CD4-positive, alpha-beta T cell treated with Interleukin-21 for 1 hour (primary cell): Measurements from ENCODE around the gene TSNAX.

ENCODE experiments used
- DNase-seq: peaks from one replicate; pipeline ENCODE4 v3.0.0-alpha.2; 2020

Gene TSNAX

GRCh38 chr1:231519166-231519565 lies 9.3 kb upstream of the TSNAX start:
- no peak for DNase-seq

- no peak for DNase-seq
Measured at GRCh38 chr1:231522038-231522437, 6.4 kb upstream of the TSNAX start.

GRCh38 chr1:231522931-231523642 lies 5.4 kb upstream of the TSNAX start:
- no peak for DNase-seq

- no peak for DNase-seq
Measured at GRCh38 chr1:231523816-231524215, 4.7 kb upstream of the TSNAX start.

GRCh38 chr1:231526536-231526935 lies 1.9 kb upstream of the TSNAX start:
- no peak for DNase-seq

GRCh38 chr1:231527586-231528171 lies 790 bp upstream of the TSNAX start:
- no peak for DNase-seq

GRCh38 chr1:231533240-231533639 lies 4.8 kb downstream of the TSNAX start:
- DNase-seq = no peak

- DNase-seq = no peak
Measured at GRCh38 chr1:231534703-231535159, 6.3 kb downstream of the TSNAX start.

- DNase-seq = no peak
Measured at GRCh38 chr1:231536099-231536498, 7.6 kb downstream of the TSNAX start.

- no peak for DNase-seq
Measured at GRCh38 chr1:231540847-231541246, 12.4 kb downstream of the TSNAX start.

GRCh38 chr1:231541842-231542241 lies 13.4 kb downstream of the TSNAX start:
- DNase-seq = no peak

GRCh38 chr1:231544943-231545592 lies 16.6 kb downstream of the TSNAX start:
- no peak for DNase-seq

- DNase-seq = no peak
Measured at GRCh38 chr1:231546693-231547092, 18.2 kb downstream of the TSNAX start.

GRCh38 chr1:231549733-231550447 lies 21.4 kb downstream of the TSNAX start:
- DNase-seq = no peak

GRCh38 chr1:231550448-231550781 lies 21.9 kb downstream of the TSNAX start:
- peak; percentile 38 for DNase-seq

GRCh38 chr1:231553320-231553719 lies 24.9 kb downstream of the TSNAX start:
- DNase-seq = no peak

- DNase-seq = no peak
Measured at GRCh38 chr1:231554969-231555368, 26.5 kb downstream of the TSNAX start.

- no peak for DNase-seq
Measured at GRCh38 chr1:231557411-231557810, 28.9 kb downstream of the TSNAX start.

GRCh38 chr1:231557898-231558707 lies 29.6 kb downstream of the TSNAX start:
- no peak for DNase-seq

GRCh38 chr1:231558708-231559185 lies 30.3 kb downstream of the TSNAX start:
- DNase-seq = no peak

- DNase-seq = no peak
Measured at GRCh38 chr1:231561647-231562383, 33.3 kb downstream of the TSNAX start.

- no peak for DNase-seq
Measured at GRCh38 chr1:231563247-231563646, 34.8 kb downstream of the TSNAX start.
